Parathyroid adenoma (tissue), 2 donors: ENCODE data around the gene HELZ2.

Source experiments
- H2AFZ ChIP-seq: fragments of 300-600 bp; sonication (generic); one replicate; pipeline ENCODE4 v1.7.0; 2017; ENCODE audit warnings: antibody characterized with exemption, mild to moderate bottlenecking
- H3K27ac ChIP-seq: fragments of 300-600 bp; sonication (generic); one replicate; pipeline ENCODE4 v1.7.0; 2017
- H3K27me3 ChIP-seq: fragments of 300-600 bp; sonication (generic); one replicate; pipeline ENCODE4 v1.7.0; 2017; ENCODE audit warnings: low read length; ENCODE audit not compliant: control insufficient read depth, insufficient read depth
- H3K36me3 ChIP-seq: fragments of 300-600 bp; sonication (generic); one replicate; pipeline ENCODE4 v1.7.0; 2017; ENCODE audit warnings: low read length; ENCODE audit not compliant: control insufficient read depth, insufficient read depth
- H3K4me1 ChIP-seq: fragments of 300-600 bp; sonication (generic); one replicate; pipeline ENCODE4 v1.7.0; 2017; ENCODE audit warnings: control low read depth
- H3K4me2 ChIP-seq: fragments of 300-600 bp; sonication (generic); one replicate; pipeline ENCODE4 v1.7.0; 2017; ENCODE audit warnings: low read length
- H3K4me3 ChIP-seq: fragments of 300-600 bp; sonication (generic); one replicate; pipeline ENCODE4 v1.7.0; 2017; ENCODE audit warnings: low read depth, low read length
- H3K79me2 ChIP-seq: fragments of 300-600 bp; sonication (generic); one replicate; pipeline ENCODE4 v1.7.0; 2017; ENCODE audit warnings: control low read depth
- H3K9ac ChIP-seq: fragments of 300-600 bp; sonication (generic); one replicate; pipeline ENCODE4 v1.7.0; 2017; ENCODE audit warnings: mild to moderate bottlenecking
- H3K9me3 ChIP-seq: fragments of 300-600 bp; sonication (generic); one replicate; pipeline ENCODE4 v1.7.0; 2017; ENCODE audit warnings: low read length; ENCODE audit not compliant: control insufficient read depth
- TF ChIP-seq, protein P1 (sequence below): fragments of 300-600 bp; sonication (generic); IDR thresholded peaks from one replicate; pipeline ENCODE4 v1.7.0; 2017; ENCODE audit warnings: antibody characterized with exemption, mild to moderate bottlenecking
- donor health status: primary hyperparathyroidism.

HELZ2 gene

DNA sequence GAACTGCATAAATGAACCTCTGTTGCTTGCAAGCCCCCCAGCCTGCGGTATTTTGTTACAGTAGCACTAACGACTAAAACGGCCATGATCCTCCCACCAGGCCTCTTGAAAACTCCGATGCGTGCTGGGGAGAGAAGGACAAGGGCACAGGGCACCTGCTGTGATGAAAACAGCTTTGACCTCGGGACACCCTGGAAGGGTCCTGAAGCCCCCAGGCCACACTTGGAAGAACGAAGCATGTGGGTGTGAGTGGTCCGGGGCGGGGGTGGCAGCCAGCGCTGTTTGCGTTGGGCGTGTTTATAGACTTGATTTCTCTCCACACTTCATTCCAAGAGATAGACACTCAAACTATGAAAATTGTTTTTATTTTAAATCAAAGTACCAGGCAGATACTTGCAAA lies 13.2 kb upstream of the HELZ2 start:
- no peaks in the 10 kb centered on the region for H3K4me1 ChIP-seq
- H2AFZ ChIP-seq = no peak overlapping the region
- H3K9ac ChIP-seq = no peak overlapping the region
- no peaks in the 10 kb centered on the region for H3K36me3 ChIP-seq
- H3K79me2 ChIP-seq = no peaks in the 10 kb centered on the region
- H3K4me2 ChIP-seq = no peak overlapping the region
- TF ChIP-seq, protein P1, sequence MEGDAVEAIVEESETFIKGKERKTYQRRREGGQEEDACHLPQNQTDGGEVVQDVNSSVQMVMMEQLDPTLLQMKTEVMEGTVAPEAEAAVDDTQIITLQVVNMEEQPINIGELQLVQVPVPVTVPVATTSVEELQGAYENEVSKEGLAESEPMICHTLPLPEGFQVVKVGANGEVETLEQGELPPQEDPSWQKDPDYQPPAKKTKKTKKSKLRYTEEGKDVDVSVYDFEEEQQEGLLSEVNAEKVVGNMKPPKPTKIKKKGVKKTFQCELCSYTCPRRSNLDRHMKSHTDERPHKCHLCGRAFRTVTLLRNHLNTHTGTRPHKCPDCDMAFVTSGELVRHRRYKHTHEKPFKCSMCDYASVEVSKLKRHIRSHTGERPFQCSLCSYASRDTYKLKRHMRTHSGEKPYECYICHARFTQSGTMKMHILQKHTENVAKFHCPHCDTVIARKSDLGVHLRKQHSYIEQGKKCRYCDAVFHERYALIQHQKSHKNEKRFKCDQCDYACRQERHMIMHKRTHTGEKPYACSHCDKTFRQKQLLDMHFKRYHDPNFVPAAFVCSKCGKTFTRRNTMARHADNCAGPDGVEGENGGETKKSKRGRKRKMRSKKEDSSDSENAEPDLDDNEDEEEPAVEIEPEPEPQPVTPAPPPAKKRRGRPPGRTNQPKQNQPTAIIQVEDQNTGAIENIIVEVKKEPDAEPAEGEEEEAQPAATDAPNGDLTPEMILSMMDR = no peak
- H3K27me3 ChIP-seq = no peaks in the 10 kb centered on the region
- no peak overlapping the region for H3K27ac ChIP-seq
- no peak overlapping the region for H3K4me3 ChIP-seq
- H3K9me3 ChIP-seq = no peaks in the 10 kb centered on the region

DNA sequence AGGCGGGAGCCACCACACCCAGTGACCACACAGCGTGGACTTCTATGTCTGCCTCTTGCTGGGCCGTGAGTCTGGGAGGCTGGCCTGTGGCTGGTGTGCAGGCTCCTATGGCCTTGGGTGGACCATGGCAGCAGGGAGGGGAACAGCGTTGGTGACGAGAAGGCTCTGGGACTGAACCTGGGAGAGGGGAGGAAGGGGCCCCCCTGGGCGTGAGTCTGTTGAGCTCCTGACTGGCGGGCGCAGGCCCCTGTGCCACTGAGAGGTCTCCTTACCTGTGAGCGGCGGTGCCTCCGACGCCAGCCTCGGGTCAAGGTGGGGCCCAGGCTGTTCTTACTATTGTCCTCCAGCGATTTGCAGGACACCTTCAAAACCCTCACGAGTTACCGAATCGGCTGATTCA lies 12.8 kb upstream of the HELZ2 start:
- Histone ChIP-seq H3K4me2 (no peak overlapping the region), H3K27ac (no peak overlapping the region), H3K9ac (no peak overlapping the region), H3K9me3 (no peaks in the 10 kb centered on the region), H2AFZ (no peak overlapping the region), H3K36me3 (no peaks in the 10 kb centered on the region), H3K79me2 (no peaks in the 10 kb centered on the region), H3K4me1 (no peaks in the 10 kb centered on the region), H3K27me3 (no peaks in the 10 kb centered on the region), H3K4me3 (no peak overlapping the region)
- TF ChIP-seq, protein P1 = no peak

DNA sequence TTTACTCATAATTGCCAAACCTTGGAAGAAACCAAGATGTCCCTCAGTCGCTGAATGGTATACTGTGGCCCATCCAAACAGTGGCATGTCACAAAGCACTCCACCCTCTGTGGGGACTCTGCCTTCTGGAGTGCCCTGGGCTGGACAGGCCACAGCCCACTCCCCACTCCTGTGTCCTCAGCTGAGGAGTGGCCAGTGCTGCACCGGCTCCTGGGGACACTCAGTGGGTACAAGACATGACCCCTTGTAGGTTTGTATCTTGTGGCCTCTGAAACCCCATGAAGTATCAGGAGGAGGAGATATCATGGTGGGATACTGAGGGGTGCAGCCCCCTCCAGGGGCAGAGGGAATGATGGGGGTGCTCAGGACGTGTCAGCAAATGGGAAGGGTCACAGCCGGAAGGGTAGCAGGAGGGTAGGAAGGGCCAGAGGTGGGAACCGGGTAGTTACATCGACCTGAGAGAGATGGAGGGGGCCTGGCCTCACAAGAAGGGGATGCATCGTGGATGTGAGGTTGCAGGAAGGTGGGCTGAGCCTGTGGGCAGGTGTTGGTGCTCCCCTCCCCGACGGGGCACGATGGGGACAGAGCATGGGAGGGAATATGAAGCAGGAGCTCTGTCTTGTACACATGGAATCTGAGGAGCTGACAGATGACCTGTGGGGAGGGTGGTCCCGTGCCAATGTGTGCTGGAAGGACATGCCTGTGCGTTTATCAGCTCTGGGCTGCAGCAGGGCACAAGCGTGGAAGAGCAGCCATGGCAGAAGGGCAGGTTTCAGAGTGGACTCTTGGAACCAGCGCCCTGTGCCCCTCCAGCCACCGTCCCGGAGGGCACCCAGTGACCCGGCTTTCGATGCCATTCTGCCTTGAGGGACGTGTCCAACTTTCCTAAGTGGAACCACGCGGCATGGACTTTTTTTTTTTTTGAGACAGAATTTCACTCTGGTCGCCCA lies 11.9 kb upstream of the HELZ2 start:
- Histone ChIP-seq H3K4me2 (no peak overlapping the region), H3K27ac (no peak overlapping the region), H2AFZ (no peak overlapping the region)

DNA sequence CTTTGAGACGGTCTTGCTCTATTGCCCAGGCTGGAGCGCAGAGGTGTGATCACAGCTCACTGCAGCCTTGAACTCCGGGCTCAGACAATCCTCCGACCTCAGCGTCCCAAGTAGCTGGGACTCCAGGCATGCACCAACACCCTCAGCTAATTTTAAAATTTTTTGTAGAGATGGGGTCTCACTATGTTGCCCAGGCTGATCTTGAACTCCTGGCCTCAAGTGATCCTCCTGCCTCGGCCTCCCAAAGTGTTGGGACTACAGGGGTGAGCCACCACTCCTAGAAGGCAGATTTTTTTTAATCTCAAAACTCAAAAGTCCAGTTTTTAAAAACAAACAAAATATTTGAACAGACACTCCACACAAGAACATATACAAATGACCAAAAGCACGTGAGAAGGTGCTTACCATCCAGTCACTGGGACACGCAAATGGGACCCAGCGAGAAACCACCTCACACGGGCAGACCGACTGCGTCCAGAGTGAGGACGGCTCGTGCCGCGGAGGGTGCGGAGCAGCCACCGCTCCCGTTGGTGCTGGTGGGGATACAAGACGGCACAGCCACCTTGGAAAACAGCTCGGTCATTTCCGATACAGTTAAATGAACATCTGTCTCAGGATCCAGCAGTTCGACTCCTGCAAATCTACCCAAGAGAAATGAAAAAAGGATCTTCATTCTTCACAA lies 8.5 kb upstream of the HELZ2 start:
- Histone ChIP-seq H3K4me2 (no peak overlapping the region), H3K27ac (no peak overlapping the region), H3K9me3 (no peaks in the 10 kb centered on the region), H3K27me3 (no peaks in the 10 kb centered on the region), H2AFZ (no peak overlapping the region), H3K4me1 (no peaks in the 10 kb centered on the region), H3K36me3 (no peaks in the 10 kb centered on the region), H3K9ac (no peak overlapping the region), H3K79me2 (no peaks in the 10 kb centered on the region), H3K4me3 (no peak overlapping the region)
- TF ChIP-seq, protein P1 = no peak

More for the DNA sequence above, 11.9 kb upstream of the HELZ2 start:
- H3K27me3 ChIP-seq = no peaks in the 10 kb centered on the region
- H3K9me3 ChIP-seq = no peaks in the 10 kb centered on the region
- H3K4me1 ChIP-seq = no peaks in the 10 kb centered on the region
- no peaks in the 10 kb centered on the region for H3K79me2 ChIP-seq
- TF ChIP-seq, protein P1 = no peak
- no peaks in the 10 kb centered on the region for H3K36me3 ChIP-seq
- no peak overlapping the region for H3K4me3 ChIP-seq
- no peak overlapping the region for H3K9ac ChIP-seq
